IPS-NIHi7 (cell line): ENCODE results near the gene SPOCK1.

ENCODE experiments used
- DNase-seq: peaks from one replicate; pipeline ENCODE4 v3.0.0; 2012; ENCODE audit warnings: mixed read lengths; ENCODE audit errors: extremely low spot score

SPOCK1 gene

DNA sequence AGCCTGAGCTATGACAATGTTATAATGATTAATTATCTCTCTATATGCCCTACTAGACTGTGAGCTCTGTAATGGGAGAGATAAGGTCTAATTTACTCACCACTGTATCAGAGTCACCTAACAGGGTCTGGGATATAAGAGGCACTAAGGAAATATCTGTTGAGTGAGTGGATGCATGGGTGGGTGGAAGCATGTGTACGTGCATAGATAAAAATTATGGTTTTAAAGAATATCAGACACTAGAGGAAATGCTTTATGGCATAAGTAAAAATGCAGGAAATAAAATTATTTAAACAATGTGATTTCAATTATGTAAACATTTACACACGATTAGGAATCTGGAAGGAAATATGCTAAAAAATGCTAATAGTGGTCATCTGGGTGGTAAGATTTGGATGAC, 137.8 kb downstream of the SPOCK1 start:
- DNase-seq: no peak

DNA sequence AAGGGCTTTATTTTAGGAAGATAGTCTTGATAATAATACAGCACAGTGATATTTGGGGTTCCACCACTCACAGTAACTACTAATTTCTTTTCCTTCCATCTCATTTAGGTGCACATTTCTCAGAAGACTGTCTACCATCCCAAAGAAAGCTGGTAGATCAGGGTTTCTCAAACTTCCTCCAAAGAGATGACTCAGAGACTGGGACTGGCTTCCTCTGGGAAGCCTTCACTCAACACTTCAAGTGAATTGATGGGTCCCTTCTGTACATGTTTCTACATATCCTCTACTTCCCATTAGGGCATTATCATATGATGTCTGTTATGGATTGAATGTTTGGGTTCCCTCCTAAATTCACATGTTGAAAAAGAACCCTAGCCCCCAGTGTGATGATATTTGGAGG, 138.5 kb downstream of the SPOCK1 start:
- DNase-seq: no peak

DNA sequence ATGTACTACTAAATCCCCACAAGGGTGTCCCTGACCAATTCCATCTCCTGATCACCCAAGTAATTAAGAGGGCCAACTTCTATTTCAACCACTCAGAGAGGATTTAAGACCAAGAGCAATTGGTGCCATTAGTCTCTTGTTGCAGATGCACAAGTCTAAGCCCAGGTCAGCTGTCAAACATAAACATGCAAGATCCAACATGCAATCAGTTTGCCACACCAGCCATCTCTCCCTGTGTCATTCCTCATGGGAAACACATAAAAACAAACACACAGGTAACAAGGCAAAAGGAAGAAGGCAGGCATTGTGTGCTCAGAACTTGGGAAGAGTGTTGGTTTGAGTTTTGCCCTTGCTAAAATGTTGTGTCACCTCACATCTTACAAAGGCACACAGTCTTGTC, 139.2 kb downstream of the SPOCK1 start:
- DNase-seq: no peak

DNA sequence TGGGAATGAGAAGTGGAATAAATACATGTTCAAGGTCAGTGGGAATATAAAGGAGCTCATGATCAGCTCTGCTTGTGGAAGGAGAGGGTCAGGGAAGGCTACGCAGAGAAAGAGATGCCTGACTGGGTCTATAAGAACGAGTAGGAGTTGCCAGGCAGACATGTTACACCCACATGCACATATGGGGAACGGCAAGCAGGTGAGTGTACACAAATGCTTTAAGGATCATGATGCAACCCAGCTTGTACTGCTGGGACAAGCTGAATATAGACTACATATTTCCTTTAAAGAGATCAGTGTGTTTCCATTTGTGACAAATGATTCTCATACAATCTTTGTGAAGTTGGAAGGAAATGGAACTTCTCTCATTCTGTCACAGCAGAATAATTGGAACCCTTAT, 141.7 kb downstream of the SPOCK1 start:
- no peak for DNase-seq

DNA sequence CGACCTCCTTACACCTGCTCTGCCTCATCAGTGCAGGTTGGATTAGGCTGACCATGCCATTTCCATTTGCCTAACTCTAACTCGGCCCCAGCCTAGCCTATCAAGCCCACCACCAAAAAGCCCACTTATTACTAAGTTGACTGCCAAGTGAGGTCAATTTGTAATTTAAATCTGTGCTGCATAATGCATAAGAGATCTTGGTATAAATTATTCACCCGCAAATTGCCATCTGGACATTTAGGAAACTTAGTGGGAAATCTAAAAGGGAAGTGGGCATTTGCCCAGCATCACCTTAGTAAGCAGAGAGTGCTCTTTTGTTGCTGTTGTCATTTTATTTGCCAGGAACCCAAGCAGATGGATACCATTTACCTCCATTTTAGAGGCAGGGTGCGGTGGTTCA, 143.0 kb downstream of the SPOCK1 start:
- no peak for DNase-seq

DNA sequence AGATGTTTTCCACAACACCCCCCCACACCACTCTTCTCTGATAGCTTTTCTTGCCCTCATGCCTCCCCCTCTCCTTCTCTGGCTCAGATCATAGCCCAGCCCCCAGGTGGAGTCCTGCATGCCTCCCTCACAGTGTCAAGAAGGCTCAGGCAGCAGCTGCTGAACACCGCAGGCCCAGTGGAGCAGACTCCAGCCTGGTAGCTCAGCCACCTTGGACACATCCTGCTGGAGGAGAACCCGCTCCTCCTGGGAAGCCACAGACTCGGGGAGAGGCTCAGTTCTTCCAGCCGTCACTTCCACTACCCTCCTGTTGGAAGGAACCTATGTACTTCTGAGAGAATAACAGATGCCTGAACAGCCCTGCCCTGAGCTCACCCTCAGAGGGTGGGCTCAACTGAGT, 143.4 kb downstream of the SPOCK1 start:
- DNase-seq: no peak

DNA sequence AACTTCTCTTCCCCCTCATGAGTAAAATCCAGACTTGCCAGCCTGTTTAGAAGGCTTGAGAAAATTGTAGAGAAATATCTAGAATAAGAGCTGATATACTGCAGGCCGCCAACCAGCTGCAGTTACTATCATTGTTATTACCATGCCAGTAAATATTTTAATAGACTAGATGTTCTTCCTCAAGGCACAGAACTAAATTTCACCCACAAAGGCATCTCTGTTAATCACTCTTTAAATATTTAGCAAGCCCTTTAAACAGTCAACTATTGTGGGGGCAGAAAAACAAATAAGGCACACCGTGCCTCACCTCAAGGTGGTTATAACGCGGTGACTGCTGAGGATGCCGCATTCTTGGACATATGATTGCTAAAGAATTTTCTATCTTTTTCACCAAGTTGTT, 147.0 kb downstream of the SPOCK1 start:
- DNase-seq: no peak

DNA sequence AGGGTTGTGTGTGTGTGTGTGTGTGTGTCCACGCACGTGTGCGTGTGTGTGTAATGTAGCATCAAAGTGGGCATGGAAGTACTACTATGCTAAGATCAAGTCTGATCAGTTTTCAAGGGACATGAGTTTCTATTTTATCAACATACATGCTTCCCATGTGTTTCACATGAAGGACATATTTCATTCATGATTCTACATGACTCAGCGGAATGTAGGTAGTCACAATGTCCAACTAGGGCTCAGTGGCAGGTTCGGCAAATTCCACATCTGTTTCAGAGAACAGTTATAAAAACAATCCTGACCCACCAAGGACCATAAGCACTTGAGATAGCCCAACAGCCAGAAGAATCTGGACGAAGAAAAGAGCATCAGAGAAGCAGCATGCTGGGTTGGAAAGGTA, 148.3 kb downstream of the SPOCK1 start:
- no peak for DNase-seq

DNA sequence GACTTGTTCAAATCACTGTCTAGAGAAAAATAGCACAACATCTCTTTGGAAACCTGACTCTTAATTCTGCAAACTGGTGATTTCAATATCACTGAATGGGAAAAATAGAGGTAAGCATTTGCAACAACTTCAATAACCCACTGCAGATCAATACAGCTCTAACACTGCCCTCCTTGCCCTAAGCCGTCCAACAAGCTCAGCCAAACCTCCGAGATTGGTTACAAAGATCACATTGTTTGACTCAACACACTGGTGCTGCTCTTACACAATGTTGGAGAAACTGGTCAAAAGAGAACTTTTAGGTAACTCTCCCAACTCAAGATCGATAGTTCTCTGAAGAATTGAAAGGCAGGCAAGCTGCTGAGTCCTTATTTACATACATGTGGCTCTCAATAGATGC, 150.4 kb downstream of the SPOCK1 start:
- DNase-seq: no peak

DNA sequence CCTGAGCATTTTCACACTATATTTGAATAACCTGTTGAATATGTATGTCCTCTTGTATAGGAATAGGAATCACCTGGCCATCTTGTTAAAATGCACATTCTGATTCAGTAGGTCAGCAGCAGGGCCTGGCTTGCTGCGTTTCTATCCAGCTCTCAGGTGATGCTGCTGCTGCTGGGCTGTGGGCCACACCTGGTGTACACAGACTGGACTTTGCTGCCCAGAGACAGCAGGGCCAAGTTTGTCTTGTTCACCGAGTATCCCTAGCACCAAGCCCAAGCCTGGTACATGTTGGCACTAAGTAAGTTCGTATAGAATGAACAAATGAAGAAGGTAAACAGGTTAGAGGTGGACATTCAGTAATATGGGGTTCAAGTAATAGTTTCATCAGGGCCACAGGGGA, 151.3 kb downstream of the SPOCK1 start:
- no peak for DNase-seq

DNA sequence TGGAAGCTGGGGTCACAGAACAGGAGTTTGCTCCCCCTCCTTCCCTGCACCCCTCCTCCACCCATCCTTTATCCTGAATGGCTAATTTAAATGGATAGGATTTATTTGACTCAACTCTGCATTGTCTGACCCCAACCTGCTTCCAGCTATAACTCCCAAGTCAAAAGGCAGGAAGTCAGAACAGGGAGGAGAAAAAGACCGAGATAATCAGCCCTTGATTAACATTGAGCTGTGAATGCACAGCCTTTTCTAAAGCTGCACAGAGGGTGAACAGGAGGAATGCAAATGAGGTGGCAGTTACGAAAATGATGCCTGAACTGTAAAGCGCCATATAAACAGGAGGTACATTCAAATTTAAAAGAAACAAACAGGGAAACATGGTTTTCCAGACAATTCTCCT, 152.8 kb downstream of the SPOCK1 start:
- no peak for DNase-seq

DNA sequence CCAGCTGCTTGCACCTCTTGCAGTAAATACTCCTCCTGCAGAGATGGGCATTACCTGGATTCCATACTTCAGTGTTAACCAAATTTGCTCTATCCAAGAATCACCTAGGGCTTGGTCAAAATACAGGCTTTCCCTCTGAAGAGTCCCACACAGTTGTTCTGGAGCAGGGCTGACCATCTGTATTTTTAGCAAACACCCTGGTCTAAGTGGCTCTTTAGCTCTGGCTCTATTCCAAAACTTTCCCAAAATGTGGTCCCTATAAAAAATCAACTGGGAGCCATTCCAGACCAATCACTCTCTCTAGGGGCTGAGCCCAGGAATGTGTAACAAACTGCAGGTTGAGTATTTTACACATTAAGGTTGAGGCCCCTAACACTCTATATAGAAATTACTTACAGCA, 153.7 kb downstream of the SPOCK1 start:
- DNase-seq: no peak

DNA sequence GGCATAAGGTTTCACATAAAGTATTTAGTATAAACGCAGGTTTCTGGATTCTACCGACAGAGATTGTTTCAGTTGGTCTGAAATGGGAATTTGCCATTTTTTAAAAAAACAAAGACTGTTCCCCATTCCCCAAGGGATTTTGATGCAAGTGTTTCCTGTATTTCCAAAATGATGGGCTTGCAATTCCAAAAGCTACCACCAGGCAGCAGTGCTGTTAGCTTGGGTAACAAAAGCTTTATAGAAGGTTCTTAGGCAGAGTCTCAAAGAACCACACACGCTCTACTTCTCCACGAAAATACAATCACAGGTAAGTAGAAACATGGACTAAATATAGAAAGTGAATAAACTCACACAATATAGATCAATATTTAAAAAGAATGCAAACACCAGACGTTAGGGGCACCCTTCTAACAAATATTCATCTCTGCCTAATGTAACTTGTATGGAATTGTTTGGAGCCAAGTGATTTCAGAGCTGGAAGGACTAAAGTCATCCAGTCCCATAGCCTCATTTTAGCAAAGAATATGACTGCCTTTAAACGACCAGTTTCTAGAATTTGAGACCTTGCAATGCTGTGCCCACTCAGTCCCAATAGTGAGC, 154.3 kb downstream of the SPOCK1 start:
- peak; percentile 64 for DNase-seq

DNA sequence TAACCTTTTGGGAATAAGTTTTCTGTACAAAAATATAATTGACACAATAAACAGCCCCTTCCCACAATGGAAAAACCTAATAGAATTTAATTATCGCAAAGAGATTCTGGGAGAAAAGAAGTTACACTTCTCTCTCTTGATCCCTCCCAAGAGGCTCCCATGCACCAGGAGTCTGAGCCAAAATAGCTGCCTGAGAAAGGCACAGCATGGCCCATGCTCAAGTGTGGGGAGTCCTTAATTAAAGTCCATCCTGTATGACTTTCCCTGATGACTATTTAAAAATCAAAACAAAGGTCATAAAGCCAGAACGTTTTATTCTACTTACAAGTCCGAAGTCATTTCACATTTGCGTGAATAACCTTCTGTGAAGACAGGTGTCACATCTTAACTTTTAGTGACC, 155.1 kb downstream of the SPOCK1 start:
- DNase-seq: no peak

DNA sequence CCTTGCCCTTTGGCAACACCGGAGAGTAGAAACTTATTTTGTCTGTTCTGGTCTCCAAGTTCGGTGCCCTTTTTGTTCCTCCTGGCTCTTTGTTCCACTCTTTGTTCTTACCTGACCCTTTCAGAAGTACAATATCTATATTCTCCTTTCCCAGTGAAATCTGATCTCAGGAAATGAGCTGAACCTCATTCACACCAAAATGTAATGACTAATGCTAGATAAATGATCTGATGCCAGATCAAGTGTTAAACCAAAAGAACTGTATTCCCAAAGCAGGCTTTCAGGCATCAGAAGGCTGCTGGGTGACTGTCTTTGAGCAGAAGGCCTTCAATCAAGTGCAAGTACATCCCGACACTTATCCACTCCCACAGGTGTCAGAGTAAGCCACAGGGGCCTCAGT, 156.4 kb downstream of the SPOCK1 start:
- no peak for DNase-seq

DNA sequence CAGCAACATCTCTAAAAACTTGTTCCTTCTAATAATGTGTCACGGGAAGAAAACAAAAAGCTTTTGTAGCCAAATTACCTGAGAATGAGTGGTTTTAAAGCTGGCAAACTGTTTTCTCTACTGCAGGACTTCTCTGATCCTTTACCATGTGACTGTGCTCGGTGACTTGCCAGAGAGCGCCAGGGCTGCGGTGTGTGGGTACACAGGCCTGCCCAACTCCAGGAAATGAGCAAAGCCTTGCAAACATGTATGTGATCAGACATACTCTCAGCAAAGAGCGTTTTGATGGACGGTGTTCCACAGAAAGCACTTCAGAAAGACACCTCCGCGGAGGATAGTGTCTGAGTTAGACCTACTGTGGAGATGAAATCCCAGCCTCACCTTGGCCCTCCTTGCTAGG, 157.3 kb downstream of the SPOCK1 start:
- no peak for DNase-seq

DNA sequence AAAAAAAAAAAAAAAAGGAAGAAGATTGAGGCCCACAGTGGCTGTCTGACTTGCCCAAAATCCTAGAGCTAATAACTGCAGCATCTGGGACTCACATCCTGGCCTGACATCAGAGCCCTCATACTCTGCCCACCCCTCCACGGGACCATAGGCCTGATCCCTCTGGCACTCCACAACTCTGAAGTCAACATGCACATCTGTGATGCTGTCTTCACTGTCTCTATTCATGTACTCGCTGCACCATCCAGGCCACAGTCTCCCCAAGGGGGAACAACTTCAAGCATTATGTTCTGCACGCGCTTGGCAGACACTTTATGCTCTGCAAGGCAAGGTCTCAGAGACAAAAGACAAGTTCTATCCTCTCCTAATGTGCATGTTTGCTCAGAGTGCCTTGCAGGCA, 158.2 kb downstream of the SPOCK1 start:
- no peak for DNase-seq

DNA sequence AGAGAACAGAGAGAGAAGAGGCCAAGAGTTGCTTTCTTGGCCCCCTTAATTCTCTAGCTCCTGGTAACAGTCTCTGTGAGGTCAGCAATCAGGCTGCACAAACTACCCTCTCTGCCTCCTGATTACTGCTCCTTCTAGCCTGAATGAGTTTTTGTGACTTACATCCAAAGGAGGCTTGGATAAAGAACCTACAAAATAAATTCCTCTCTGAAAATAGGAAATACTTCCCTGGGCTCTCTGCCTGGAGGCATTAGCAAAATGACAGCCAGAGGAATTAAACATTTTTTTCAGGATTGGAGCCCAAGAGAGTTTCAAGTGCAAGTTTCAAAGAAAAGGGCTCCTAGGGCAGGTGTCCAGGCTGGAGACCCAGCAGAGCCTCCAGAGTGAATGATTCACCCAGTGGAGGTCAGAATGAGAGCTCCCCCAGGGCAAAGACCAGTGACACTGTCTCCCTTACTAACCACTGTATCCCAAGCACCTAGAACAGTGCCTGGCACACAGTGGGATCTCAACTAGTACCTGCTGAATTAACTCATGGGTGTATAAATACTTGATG, 162.5 kb downstream of the SPOCK1 start:
- no peak for DNase-seq

DNA sequence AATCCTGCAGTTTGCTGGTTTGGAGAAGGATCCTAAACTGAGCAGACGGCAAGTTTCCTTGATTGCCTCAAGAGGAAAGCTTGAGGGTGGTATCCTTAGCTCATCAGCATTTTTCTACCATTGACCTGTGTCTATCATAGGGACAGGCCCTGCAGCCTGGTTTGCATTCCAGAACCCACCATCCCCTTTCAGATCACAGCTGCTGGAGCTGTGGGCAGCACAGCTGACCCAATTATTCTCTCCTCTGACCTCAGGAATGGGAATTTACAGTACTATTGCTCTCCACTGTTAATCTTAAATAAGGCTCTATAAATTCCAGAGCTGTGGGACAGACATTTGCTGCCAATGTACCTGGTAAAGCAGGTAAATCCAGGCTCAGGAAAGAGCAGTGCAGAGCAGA, 163.0 kb downstream of the SPOCK1 start:
- DNase-seq: no peak

DNA sequence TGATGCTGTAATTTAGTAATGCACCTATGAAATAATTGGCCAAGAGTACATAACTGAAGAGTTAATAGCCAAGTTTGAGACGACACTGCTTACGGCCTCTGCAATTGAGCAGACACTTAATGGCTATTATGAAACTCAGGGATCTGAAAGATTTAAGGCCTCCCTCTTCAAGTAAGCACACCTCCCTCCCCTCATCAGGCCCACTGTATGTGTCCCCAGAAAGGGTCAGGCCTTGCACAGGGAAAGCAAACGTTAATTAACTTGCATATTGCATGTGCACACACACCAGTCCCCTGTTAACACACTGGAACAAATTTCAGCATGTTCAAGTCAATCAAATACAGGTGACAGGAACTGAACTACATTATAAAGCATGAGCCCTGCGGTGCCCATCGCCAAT, 163.6 kb downstream of the SPOCK1 start:
- DNase-seq: no peak

DNA sequence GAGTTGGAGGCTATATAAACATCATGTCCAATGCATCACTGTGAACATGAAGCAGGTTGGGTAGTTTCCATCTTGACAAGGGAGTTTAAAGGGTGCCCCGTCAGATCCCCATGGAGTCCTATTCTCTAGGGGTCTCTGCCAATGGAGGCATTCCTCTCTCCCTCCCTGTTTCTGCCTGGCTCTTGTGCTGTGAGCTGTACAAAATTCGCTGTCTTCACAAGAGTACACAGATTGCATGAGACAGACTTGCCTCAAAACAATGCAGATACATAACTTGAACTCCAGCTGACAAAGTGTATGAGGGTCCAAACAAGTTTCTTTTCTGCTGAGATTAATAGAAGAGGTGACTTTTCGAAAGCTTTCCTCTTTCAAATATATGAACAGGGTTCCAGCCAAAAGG, 165.2 kb downstream of the SPOCK1 start:
- no peak for DNase-seq

DNA sequence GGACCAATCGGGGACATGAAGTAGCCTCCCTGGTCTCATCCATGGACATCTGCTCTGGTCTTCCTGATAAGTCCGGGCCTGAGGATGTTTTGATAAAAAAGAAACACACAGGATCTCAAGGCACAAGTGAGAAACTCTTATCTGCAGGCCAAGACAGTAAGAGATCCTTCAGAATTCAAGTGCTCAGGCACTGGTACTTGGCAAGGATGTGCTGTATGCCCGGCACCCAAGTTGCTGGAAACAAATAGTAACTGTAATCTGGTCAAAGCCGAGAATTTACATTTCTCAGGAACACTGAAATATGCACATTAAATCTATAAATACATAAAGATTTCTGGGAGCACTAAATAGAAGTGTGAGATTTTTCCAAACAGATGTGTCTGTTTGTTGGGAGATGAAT, 165.7 kb downstream of the SPOCK1 start:
- DNase-seq: no peak

DNA sequence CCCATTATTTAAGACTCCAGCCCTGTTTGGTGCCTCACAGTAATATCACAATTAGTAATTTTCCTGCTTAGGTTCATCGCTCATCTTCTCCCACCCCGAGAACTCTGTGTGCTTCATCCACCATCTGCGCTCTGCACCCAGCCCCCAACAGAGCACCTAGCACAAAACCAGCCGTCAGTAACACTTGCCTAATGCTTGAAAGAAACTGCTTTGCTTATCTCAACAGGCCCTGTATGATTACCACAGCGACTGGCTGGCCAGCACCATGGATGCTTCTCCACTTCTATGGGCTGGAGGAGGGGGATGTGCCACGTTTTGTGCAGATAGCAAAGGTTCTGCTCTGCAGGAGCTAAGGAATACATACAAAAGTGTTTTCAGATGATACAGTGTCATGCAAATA, 166.8 kb downstream of the SPOCK1 start:
- DNase-seq: no peak

DNA sequence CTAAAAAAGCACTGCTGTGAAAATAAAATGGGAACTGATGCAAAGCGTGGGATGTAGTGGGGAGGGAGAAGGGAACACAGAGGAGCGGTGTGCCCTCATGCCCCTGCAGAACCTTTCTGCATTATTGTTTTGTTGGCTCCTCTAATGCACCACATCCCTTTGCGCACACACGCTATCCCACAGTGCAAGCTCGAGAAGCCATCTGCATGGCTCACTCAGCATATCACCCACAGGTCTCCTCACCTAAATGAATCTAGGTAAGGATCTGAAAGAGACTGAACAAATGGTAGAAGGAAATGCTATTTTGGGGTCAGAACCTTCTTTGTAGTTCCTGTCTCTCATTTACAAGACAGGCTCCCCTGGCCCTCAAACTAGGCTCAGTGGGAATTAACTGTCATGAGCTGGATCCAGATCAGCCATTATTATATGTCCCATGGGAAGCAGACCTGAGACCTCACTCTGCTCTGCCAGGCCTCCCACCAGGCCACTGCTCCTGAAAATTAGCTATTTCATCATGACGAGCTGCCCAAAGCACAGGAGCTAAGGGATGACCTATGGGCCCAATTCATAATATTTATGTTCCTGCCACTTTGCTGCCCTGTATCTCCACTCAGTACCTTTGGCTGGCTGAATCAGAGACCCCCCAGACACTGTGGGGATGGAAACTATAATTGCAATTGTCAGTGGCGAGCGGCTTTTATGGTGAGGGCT, 169.4 kb downstream of the SPOCK1 start:
- no peak for DNase-seq
